Lower lobe of right lung (tissue), 2 donors: ENCODE data around the gene PNMA8A. TPM values are rescaled to one million over a fixed set of nuclear protein-coding genes. Genes with fewer than 3 reads are reported as not detected.
"Not testable (repeated sequence)": the region's sequence is repeated elsewhere in the genome, so short reads cannot be mapped to it uniquely, and the experiment has no call there.

ENCODE experiments used
- ATAC-seq, 2 donors: fragments of 200-7000 bp; cut with Tn5 transposase; one replicate each; pipeline ENCODE4 v1.9.1; 2020 to 2022; ENCODE audit warnings: mild to moderate bottlenecking in 2 of 2, moderate library complexity in 2 of 2
- DNase-seq: peaks from one replicate; pipeline ENCODE4 v3.0.0-alpha.2; 2020
- H3K27ac ChIP-seq: fragments of 200-600 bp; one replicate; pipeline ENCODE4 v1.8.0; 2022
- H3K27me3 ChIP-seq: fragments of 200-600 bp; one replicate; pipeline ENCODE4 v1.8.0; 2022; ENCODE audit warnings: low read depth
- H3K36me3 ChIP-seq: fragments of 200-600 bp; one replicate; pipeline ENCODE4 v1.8.0; 2022; ENCODE audit warnings: mild to moderate bottlenecking
- H3K4me1 ChIP-seq: fragments of 200-600 bp; one replicate; pipeline ENCODE4 v1.8.0; 2022
- H3K4me3 ChIP-seq: fragments of 200-600 bp; one replicate; pipeline ENCODE4 v1.8.0; 2022; ENCODE audit warnings: mild to moderate bottlenecking
- H3K9me3 ChIP-seq: fragments of 200-600 bp; one replicate; pipeline ENCODE4 v1.8.0; 2022
- CTCF ChIP-seq: fragments of 200-600 bp; IDR thresholded peaks from one replicate; pipeline ENCODE4 v1.8.0; 2022; ENCODE audit warnings: antibody characterized with exemption, mild to moderate bottlenecking
- intact Hi-C: fragments of 100-400 bp; cut with DNase I; formaldehyde crosslinking; loops from one replicate; pipeline ENCODE4 v1.11.0; 2022
- total RNA-seq: library from RNA; stranded (reverse); fragmentation: NEBNext Ultra II Directional; extraction: Animal tissue kit (Norgen Biotek cat#: 25700); gene quantifications from one replicate; pipeline ENCODE4 v1.2.1, GENCODE V29; 2021
- donor health status: DM: no; HTN: yes; CAD: no; lungs with severe emphysema.

The PNMA8A gene
- total RNA-seq, 1 donor from 2014 or later = 1.5 TPM

DNA sequence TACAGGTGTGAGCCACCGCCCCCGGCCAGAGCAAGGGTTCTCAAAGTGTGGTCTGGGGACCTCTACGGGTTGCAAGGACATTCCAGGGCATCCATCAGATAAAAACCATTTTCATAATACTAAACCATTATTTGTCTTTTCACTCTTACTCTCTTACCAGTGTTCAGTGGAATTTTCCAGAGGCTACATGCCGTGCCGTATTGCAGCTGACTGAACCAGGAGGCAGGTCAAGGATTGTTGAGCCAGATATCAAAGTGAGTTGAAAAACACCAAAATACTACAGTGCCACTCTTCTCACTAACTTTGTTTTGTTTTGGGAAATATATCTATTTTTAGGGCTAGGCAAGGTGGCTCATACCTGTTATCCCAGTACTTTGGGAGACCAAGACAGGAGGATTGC is 31.5 kb upstream of the PNMA8A start:
- no peak for ATAC-seq

DNA sequence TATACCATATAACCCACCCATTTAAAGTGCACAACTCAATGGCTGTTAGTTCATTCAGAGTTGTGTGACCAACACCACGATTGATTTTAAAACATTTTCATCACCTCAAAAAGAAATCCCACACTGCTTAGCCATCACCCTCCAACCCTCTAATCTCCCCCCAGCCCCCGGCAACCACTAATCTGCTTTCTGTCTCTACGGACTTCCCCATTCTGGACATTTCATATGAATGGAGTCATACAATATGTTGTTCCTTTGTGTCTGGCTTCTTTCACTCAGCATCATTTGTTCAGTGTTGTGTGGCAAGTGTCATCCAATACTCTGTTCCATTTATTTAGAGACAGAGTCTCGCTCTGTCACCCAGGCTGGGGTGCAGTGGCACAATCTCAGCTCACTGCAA is 28.3 kb upstream of the PNMA8A start:
- DNase-seq = no peak
- H3K4me1 ChIP-seq = peaks cover 5% of the 10 kb centered on the region
- H3K27ac ChIP-seq = no peak overlapping the region
- no peak overlapping the region for H3K4me3 ChIP-seq
- H3K9me3 ChIP-seq = no peaks in the 10 kb centered on the region
- H3K36me3 ChIP-seq = no peaks in the 10 kb centered on the region
- no peak for TF ChIP-seq CTCF
- peaks cover 15% of the 10 kb centered on the region for H3K27me3 ChIP-seq
- intact Hi-C loops = no loop called here
- no peak for ATAC-seq

More for the DNA sequence above, 31.5 kb upstream of the PNMA8A start:
- no peak for TF ChIP-seq CTCF
- intact Hi-C loops = no loop called here
- peaks cover 6% of the 10 kb centered on the region for H3K27me3 ChIP-seq
- no peaks in the 10 kb centered on the region for H3K9me3 ChIP-seq
- H3K4me3 ChIP-seq = no peak overlapping the region
- H3K36me3 ChIP-seq = no peaks in the 10 kb centered on the region
- DNase-seq = no peak
- H3K4me1 ChIP-seq = no peaks in the 10 kb centered on the region
- no peak overlapping the region for H3K27ac ChIP-seq

DNA sequence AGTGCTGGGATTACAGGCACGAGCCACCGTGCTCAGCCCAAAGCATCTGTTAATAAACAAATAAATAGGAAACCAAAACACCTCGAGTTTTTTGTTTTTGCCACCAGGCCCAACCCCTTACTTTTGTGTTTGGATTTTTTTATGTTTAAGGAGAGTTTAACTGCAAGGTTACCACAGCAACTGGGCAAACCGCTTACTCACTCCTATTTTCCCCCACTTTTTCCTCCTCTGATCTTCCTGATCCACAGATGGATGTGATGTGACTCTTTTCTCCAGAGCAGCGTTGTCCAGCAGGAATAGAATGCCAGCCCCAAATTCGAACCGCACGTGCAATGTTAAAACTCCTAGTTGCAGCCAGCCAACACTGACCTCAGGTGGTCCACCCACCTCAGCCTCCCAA is 26.4 kb upstream of the PNMA8A start:
- no peak overlapping the region for H3K27ac ChIP-seq
- TF ChIP-seq CTCF = no peak
- peaks cover 33% of the 10 kb centered on the region for H3K27me3 ChIP-seq
- H3K36me3 ChIP-seq = no peaks in the 10 kb centered on the region
- H3K4me3 ChIP-seq = no peak overlapping the region
- intact Hi-C loops = no loop called here
- ATAC-seq (no peak), DNase-seq (no peak)
- peaks cover 5% of the 10 kb centered on the region for H3K4me1 ChIP-seq
- H3K9me3 ChIP-seq = no peaks in the 10 kb centered on the region

DNA sequence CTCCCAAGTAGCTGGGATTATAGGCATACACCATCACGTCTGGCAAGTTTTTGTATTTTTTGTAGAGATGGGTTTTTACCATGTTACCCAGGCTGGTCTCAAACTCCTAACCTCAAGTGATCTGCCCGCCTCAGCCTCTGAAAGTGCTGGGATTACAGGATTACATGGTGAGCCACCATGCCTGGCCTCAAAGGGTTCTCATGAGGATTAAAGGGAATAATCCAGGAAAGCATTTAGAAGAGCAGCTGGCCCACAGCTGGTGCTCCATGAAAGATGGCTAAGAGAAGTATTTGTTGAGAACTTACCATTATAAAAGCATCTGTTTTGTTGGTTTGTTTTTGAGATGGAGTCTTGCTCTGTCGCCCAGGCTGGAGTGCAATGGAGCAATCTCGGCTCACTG is 25.5 kb upstream of the PNMA8A start:
- intact Hi-C loops, H3K36me3 ChIP-seq, H3K9me3 ChIP-seq, DNase-seq, ATAC-seq, H3K27ac ChIP-seq, H3K4me3 ChIP-seq, H3K4me1 ChIP-seq: not testable (repeated sequence)
- H3K27me3 ChIP-seq = peaks cover 42% of the 10 kb centered on the region

GRCh38 chr19:46496304-46496703 is 24.9 kb upstream of the PNMA8A start:
- H3K4me1 ChIP-seq = peaks cover 5% of the 10 kb centered on the region
- H3K27me3 ChIP-seq = peaks cover 45% of the 10 kb centered on the region
- no peak for DNase-seq
- intact Hi-C loops = no loop called here
- no peak for ATAC-seq
- no peaks in the 10 kb centered on the region for H3K9me3 ChIP-seq
- TF ChIP-seq CTCF = no peak
- H3K36me3 ChIP-seq = no peaks in the 10 kb centered on the region
- no peak overlapping the region for H3K27ac ChIP-seq
- no peak overlapping the region for H3K4me3 ChIP-seq

DNA sequence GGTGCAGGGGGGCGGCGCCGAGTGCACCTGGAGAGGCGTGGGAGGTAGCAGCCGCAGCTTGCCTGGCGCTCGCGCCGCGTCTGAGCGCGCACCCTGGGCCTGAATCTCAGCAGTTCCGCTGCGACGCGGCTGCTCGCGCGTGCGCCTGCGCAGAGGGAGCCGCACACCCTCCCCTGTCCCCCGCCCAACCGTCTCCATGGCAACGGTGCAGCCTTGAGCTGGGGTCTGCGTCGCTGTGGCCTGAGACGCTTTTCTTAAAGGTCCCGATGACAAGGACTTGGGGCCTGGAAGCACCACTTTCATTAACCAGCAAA is 24.4 kb upstream of the PNMA8A start, which contains the start of gene PNMA8B:
Gene PNMA8B, minus strand, starts transcription at position 82 of the 314 bp plus-strand sequence. CDS start 402 bp downstream, outside the sequence.
- peak within 1 kb of the TSS; percentile 34 for H3K4me3 ChIP-seq
- DNase-seq = peak; percentile 56

More for the DNA sequence above, 24.4 kb upstream of the PNMA8A start, which contains the start of gene PNMA8B:
- peak; percentile 50 to 52 for ATAC-seq
- peaks cover 49% of the 10 kb centered on the region for H3K27me3 ChIP-seq
- intact Hi-C loops = no loop called here
- no peaks in the 10 kb centered on the region for H3K36me3 ChIP-seq
- H3K4me1 ChIP-seq = peaks cover 5% of the 10 kb centered on the region
- H3K9me3 ChIP-seq = no peaks in the 10 kb centered on the region
- TF ChIP-seq CTCF = no peak
- no peak within 1 kb of the TSS for H3K27ac ChIP-seq
